Measurements from ENCODE around the gene CHST2.

CHST2 gene

GRCh38 chr3:143122089-143122430 lies 2.5 kb downstream of the CHST2 start:
- ChIA-PET CTCF (interaction anchor here (1.5 to 2.2 kb wide), 2 partner anchors 11 to 553 kb away, joined by 4 to 18 read pairs; no protein-coding TSS in a partner anchor), POLR2A (no interaction called here)
- no peak for TF ChIP-seq CTCF (IDR thresholded peaks at IDR 0.05; ENCODE audit: control extremely low read depth, extremely low read depth, low read depth, missing control alignments)
- no peak for DNase-seq (ENCODE audit: extremely low spot score)

GRCh38 chr3:143122608-143123352 lies 3.2 kb downstream of the CHST2 start:
- ChIA-PET CTCF (interaction anchor here (1.0 to 1.6 kb wide), 2 partner anchors 10 to 35 kb away, joined by 4 to 7 read pairs; no protein-coding TSS in a partner anchor), POLR2A (no interaction called here)
- peak; percentile 29 for DNase-seq (ENCODE audit: extremely low spot score)
- TF ChIP-seq CTCF (IDR thresholded peaks at IDR 0.05; ENCODE audit: control extremely low read depth, extremely low read depth, low read depth, missing control alignments): no peak

- POLR2A ChIA-PET: interaction anchor here (0.6 kb wide), 1 partner anchor 19 kb away, joined by 4 read pairs; no protein-coding TSS in a partner anchor
- DNase-seq (ENCODE audit: extremely low spot score): peak; percentile 24
- TF ChIP-seq CTCF (IDR thresholded peaks at IDR 0.05; ENCODE audit: control extremely low read depth, extremely low read depth, low read depth, missing control alignments): no peak
- CTCF ChIA-PET: interaction anchor here (1.0 to 1.6 kb wide), 4 partner anchors 9 to 465 kb away, joined by 3 to 7 read pairs (median 4); no protein-coding TSS in a partner anchor
These were observed 3.9 kb downstream of the CHST2 start for GRCh38 chr3:143123353-143123984.

GRCh38 chr3:143124601-143125520 lies 5.3 kb downstream of the CHST2 start:
- ChIA-PET POLR2A (no interaction called here), CTCF (interaction anchor here (0.9 to 2.3 kb wide), 9 partner anchors 9 to 549 kb away, joined by 3 to 8 read pairs (median 4); no protein-coding TSS in a partner anchor)
- TF ChIP-seq CTCF (IDR thresholded peaks at IDR 0.05; ENCODE audit: control extremely low read depth, extremely low read depth, low read depth, missing control alignments): no peak
- no peak for DNase-seq (ENCODE audit: extremely low spot score)

- ChIA-PET CTCF (no interaction called here), POLR2A (no interaction called here)
These were observed 8.2 kb downstream of the CHST2 start for GRCh38 chr3:143127801-143128200.

More at GRCh38 chr3:143127801-143128200, 8.2 kb downstream of the CHST2 start:
- no peak for DNase-seq (ENCODE audit: extremely low spot score)
- no peak for TF ChIP-seq CTCF (IDR thresholded peaks at IDR 0.05; ENCODE audit: control extremely low read depth, extremely low read depth, low read depth, missing control alignments)

Data from GM10248 (cell line).